IMR-90 (cell line): Measurements from ENCODE around the gene MEIS3.

Experiments
- CEBPB ChIP-seq: IDR thresholded peaks from 2 replicates; pipeline ENCODE4 v1.6.1; 2012; ENCODE audit warnings: low read depth, low read length, improper control_type of control experiment
- CHD1 ChIP-seq: IDR thresholded peaks from 2 replicates; pipeline ENCODE4 v1.6.1; 2012; ENCODE audit warnings: low read depth, low read length, improper control_type of control experiment
- FOS ChIP-seq: fragments of 150-350 bp; IDR thresholded peaks from 2 replicates; pipeline ENCODE4 v1.6.1; 2016; ENCODE audit warnings: low read depth, low read length
- MAFK ChIP-seq: IDR thresholded peaks from 2 replicates; pipeline ENCODE4 v1.6.1; 2012; ENCODE audit warnings: low read depth, low read length, improper control_type of control experiment
- MAZ ChIP-seq: IDR thresholded peaks from 2 replicates; pipeline ENCODE4 v1.6.1; 2012; ENCODE audit warnings: low read depth, mild to moderate bottlenecking, low read length, improper control_type of control experiment, moderate library complexity, borderline replicate concordance
- MXI1 ChIP-seq: IDR thresholded peaks from 2 replicates; pipeline ENCODE4 v1.6.1; 2012; ENCODE audit warnings: low read depth, mild to moderate bottlenecking, low read length, moderate library complexity, borderline replicate concordance
- NFE2L2 ChIP-seq: fragments of 150-350 bp; IDR thresholded peaks from 2 replicates; pipeline ENCODE4 v1.6.1; 2016; ENCODE audit warnings: low read depth, mild to moderate bottlenecking, low read length
- POLR2A ChIP-seq: IDR thresholded peaks from 2 replicates; pipeline ENCODE4 v1.6.1; 2012; ENCODE audit warnings: mild to moderate bottlenecking, low read depth, low read length
- RAD21 ChIP-seq: IDR thresholded peaks from 2 replicates; pipeline ENCODE4 v1.6.1; 2012; ENCODE audit warnings: low read length, improper control_type of control experiment
- RCOR1 ChIP-seq: IDR thresholded peaks from 2 replicates; pipeline ENCODE4 v1.6.1; 2012; ENCODE audit warnings: mild to moderate bottlenecking, low read length, improper control_type of control experiment; ENCODE audit not compliant: insufficient replicate concordance
- RFX5 ChIP-seq: IDR thresholded peaks from 2 replicates; pipeline ENCODE4 v1.8.0; 2012; ENCODE audit warnings: low read depth, mild to moderate bottlenecking, low read length, moderate library complexity
- TF ChIP-seq, protein P1 (sequence below): conservative IDR thresholded peaks from 2 replicates; pipeline ENCODE4 v1.5.1; 2012; ENCODE audit warnings: mild to moderate bottlenecking, low read depth, low read length, improper control_type of control experiment
- TF ChIP-seq, protein P2 (sequence below): fragments of 150-350 bp; IDR thresholded peaks from 2 replicates; pipeline ENCODE4 v1.6.1; 2016; ENCODE audit warnings: low read depth, mild to moderate bottlenecking, low read length, moderate library complexity, borderline replicate concordance
- TF ChIP-seq, protein P3 (sequence below): fragments of 150-350 bp; IDR thresholded peaks from 2 replicates; pipeline ENCODE4 v1.6.1; 2017; ENCODE audit warnings: mild to moderate bottlenecking, antibody characterized with exemption, low read length, low read depth

DNA sequence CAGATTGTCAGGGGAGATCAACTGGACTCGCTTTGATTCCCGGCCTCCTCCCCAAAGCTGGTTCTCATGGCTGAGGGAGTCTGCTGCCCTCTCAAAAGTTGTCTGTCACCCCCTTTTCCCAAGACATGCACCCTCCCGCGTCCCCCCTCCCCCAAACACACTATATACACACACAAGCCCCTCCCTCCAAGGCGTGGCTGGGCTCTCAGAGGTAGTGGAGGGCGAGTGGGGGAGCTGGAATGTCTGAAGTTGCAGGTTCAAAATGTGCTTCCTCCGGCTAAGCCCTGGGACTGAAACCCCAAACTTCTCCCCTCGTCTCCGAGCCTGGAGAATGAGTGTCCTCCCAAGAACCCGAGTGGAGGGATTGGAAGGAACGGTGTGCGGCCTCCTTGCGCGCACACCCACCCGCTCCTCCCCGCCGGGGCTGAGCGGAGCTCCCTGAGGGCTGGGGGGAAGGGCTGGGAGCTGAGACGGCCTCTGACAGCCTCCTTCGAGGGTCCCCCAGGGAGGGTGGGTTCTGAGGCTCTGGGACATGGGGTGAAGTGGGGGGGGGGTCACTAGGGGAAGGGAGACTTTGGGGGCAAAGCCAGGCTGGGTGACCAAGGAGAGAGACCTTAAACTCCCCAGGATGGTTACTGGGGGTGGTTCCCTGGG, 9.9 kb upstream of the MEIS3 start:
- TF ChIP-seq, protein P1, sequence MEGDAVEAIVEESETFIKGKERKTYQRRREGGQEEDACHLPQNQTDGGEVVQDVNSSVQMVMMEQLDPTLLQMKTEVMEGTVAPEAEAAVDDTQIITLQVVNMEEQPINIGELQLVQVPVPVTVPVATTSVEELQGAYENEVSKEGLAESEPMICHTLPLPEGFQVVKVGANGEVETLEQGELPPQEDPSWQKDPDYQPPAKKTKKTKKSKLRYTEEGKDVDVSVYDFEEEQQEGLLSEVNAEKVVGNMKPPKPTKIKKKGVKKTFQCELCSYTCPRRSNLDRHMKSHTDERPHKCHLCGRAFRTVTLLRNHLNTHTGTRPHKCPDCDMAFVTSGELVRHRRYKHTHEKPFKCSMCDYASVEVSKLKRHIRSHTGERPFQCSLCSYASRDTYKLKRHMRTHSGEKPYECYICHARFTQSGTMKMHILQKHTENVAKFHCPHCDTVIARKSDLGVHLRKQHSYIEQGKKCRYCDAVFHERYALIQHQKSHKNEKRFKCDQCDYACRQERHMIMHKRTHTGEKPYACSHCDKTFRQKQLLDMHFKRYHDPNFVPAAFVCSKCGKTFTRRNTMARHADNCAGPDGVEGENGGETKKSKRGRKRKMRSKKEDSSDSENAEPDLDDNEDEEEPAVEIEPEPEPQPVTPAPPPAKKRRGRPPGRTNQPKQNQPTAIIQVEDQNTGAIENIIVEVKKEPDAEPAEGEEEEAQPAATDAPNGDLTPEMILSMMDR: no peak
- TF ChIP-seq CEBPB (no peak), POLR2A (no peak), MXI1 (no peak), CHD1 (no peak), RFX5 (no peak), RAD21 (no peak), FOS (no peak), RCOR1 (no peak), MAZ (no peak), MAFK (no peak), NFE2L2 (no peak)
- TF ChIP-seq, protein P2, sequence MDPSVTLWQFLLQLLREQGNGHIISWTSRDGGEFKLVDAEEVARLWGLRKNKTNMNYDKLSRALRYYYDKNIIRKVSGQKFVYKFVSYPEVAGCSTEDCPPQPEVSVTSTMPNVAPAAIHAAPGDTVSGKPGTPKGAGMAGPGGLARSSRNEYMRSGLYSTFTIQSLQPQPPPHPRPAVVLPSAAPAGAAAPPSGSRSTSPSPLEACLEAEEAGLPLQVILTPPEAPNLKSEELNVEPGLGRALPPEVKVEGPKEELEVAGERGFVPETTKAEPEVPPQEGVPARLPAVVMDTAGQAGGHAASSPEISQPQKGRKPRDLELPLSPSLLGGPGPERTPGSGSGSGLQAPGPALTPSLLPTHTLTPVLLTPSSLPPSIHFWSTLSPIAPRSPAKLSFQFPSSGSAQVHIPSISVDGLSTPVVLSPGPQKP: no peak
- TF ChIP-seq, protein P3, sequence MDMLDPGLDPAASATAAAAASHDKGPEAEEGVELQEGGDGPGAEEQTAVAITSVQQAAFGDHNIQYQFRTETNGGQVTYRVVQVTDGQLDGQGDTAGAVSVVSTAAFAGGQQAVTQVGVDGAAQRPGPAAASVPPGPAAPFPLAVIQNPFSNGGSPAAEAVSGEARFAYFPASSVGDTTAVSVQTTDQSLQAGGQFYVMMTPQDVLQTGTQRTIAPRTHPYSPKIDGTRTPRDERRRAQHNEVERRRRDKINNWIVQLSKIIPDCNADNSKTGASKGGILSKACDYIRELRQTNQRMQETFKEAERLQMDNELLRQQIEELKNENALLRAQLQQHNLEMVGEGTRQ: no peak
